Fibroblast of pulmonary artery (primary cell): ENCODE measurements around the gene KAZALD1.

Source experiments
- DNase-seq: peaks from one replicate; pipeline ENCODE4 v3.0.0-alpha.2; 2010; ENCODE audit warnings: low read depth
- H3K4me3 ChIP-seq: replicated peaks from 2 replicates; pipeline ENCODE4 v1.5.1; 2011; ENCODE audit warnings: low read depth, mild to moderate bottlenecking, control low read depth, low read length, moderate library complexity
- CTCF ChIP-seq: IDR thresholded peaks from 2 replicates; pipeline ENCODE4 v1.5.1; 2011; ENCODE audit warnings: mild to moderate bottlenecking, control low read depth, low read length, inconsistent platforms; ENCODE audit errors: missing control alignments

Gene KAZALD1

GRCh38 chr10:101016814-101017213, 45.0 kb upstream of the KAZALD1 start:
- DNase-seq = no peak
- no peak for TF ChIP-seq CTCF
- H3K4me3 ChIP-seq = no peak overlapping the region

- no peak overlapping the region for H3K4me3 ChIP-seq
- TF ChIP-seq CTCF = no peak
- DNase-seq = no peak
These were observed 43.6 kb upstream of the KAZALD1 start for GRCh38 chr10:101018118-101018599.

- peak; percentile 71 for TF ChIP-seq CTCF
- DNase-seq = peak; percentile 83
- no peak overlapping the region for H3K4me3 ChIP-seq
These were observed 43.0 kb upstream of the KAZALD1 start for GRCh38 chr10:101018600-101019439.

GRCh38 chr10:101019440-101019703, 42.4 kb upstream of the KAZALD1 start:
- TF ChIP-seq CTCF = no peak
- DNase-seq = no peak
- H3K4me3 ChIP-seq = no peak overlapping the region

GRCh38 chr10:101020427-101021075, 41.2 kb upstream of the KAZALD1 start:
- TF ChIP-seq CTCF = no peak
- H3K4me3 ChIP-seq = no peak overlapping the region
- DNase-seq = no peak

GRCh38 chr10:101021239-101021638, 40.5 kb upstream of the KAZALD1 start:
- no peak for TF ChIP-seq CTCF
- no peak overlapping the region for H3K4me3 ChIP-seq

More at GRCh38 chr10:101021239-101021638, 40.5 kb upstream of the KAZALD1 start:
- DNase-seq = no peak
